Kidney epithelial cell (primary cell): Measurements from ENCODE around the gene ITPKB. TPM values are rescaled to one million over a fixed set of nuclear protein-coding genes. Genes with fewer than 3 reads are reported as not detected.

Source experiments
- DNase-seq: peaks from one replicate; pipeline ENCODE4 v3.0.0-alpha.2; 2010; ENCODE audit warnings: low read depth
- H3K27me3 ChIP-seq: 2 replicates; pipeline ENCODE4 v1.6.0; 2011; ENCODE audit warnings: low read length; ENCODE audit not compliant: control insufficient read depth, insufficient read depth
- H3K36me3 ChIP-seq: 2 replicates; pipeline ENCODE4 v1.5.1; 2011; ENCODE audit warnings: low read length; ENCODE audit not compliant: control insufficient read depth, insufficient read depth
- H3K4me3 ChIP-seq: 2 replicates; pipeline ENCODE4 v1.5.1; 2011; ENCODE audit warnings: low read depth, mild to moderate bottlenecking, control low read depth, low read length
- total RNA-seq: library from RNA; depleted of rRNA; stranded (reverse); fragments of >200 nt; gene quantifications from 2 replicates; pipeline ENCODE4 v1.2.3, GENCODE V29; 2015
- TF ChIP-seq, protein P1 (sequence below): IDR thresholded peaks from 2 replicates; pipeline ENCODE4 v1.5.1; 2011; ENCODE audit warnings: mild to moderate bottlenecking, moderate library complexity, low read length, control low read depth, inconsistent platforms; ENCODE audit not compliant: insufficient read depth, poor library complexity, severe bottlenecking

ITPKB gene
- total RNA-seq, 1 donor from 2014 or later = 11.7 TPM

DNA sequence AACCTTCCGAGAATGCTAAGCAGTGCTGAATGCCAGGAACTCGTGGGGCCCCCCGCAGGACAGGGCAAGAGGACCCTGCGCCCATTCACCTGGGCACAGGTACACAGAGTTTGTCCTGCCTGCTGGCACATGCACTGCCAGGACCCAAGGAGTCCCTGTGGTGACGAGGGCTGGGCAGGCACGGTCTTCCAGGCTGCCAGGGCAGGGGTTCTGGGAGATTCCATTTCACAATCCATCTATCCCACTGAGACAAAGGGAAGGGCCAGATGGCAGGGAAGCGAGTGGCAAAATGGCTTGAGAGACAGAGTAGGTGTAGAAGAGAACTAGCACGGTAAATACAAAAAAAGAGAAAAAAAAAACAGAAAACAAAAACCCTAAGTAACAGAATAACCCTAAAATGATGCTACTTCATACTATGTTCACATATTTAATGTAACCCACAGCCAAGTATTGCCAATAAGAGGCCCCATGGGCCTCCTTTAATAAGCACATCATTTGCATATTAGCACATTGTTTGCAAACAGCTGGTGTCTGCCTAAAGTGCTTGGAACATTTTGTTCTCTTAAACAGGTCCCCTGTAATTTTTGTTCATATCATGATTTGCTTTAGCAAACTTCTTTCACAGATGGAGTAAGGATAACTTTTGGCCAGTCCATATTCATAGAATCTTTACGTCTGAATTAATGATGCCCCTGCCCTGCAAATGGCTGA, 106.8 kb downstream of the ITPKB start:
- no peak overlapping the region for H3K4me3 ChIP-seq
- TF ChIP-seq, protein P1, sequence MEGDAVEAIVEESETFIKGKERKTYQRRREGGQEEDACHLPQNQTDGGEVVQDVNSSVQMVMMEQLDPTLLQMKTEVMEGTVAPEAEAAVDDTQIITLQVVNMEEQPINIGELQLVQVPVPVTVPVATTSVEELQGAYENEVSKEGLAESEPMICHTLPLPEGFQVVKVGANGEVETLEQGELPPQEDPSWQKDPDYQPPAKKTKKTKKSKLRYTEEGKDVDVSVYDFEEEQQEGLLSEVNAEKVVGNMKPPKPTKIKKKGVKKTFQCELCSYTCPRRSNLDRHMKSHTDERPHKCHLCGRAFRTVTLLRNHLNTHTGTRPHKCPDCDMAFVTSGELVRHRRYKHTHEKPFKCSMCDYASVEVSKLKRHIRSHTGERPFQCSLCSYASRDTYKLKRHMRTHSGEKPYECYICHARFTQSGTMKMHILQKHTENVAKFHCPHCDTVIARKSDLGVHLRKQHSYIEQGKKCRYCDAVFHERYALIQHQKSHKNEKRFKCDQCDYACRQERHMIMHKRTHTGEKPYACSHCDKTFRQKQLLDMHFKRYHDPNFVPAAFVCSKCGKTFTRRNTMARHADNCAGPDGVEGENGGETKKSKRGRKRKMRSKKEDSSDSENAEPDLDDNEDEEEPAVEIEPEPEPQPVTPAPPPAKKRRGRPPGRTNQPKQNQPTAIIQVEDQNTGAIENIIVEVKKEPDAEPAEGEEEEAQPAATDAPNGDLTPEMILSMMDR = no peak

DNA sequence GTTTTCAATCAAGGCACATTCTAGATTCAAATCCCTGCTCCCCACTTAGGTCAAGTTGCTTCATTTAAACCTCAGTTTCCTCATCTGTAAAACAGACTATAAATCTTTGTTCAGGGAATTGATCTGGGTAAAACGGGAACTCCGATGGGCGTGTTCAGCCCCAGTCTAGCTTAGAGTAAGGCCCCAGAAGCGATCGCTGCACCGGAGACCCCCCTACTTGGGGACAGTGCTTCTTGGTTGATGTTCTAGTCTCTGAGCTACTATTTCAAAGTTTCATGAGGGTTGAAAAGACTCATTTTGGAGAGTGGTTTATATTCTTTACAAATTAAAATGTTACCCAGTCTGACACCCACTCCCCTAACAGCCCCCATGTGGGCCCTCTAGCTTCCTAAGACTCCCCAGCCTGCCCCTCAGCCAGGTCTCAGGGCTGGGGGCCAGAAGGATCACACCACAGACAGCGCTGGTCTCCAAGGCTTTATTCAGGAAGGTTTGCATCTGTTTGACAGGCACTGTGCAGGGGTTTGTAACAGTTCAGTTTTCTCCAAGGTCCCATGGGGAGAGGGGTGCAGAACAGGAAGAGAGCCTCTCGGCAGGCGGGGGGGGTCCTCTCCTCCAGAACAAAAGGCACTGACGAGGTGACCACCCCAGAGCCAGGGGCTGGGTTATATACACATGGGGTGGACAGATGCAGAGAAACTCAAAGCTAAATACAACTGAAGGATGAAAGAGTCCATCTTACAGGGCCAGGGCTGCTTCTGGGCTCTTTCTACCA, 107.7 kb downstream of the ITPKB start:
- DNase-seq = no peak
- Histone ChIP-seq H3K27me3 (no peaks in the 10 kb centered on the region), H3K4me3 (no peak overlapping the region), H3K36me3 (no peaks in the 10 kb centered on the region)
- TF ChIP-seq, protein P1 = no peak

More for the DNA sequence above, 106.8 kb downstream of the ITPKB start:
- no peak for DNase-seq
- Histone ChIP-seq H3K27me3 (no peaks in the 10 kb centered on the region), H3K36me3 (no peaks in the 10 kb centered on the region)

GRCh38 chr1:226630592-226630991, 108.5 kb downstream of the ITPKB start:
- TF ChIP-seq, protein P1 = no peak
- Histone ChIP-seq H3K4me3 (no peak overlapping the region), H3K36me3 (no peaks in the 10 kb centered on the region), H3K27me3 (no peaks in the 10 kb centered on the region)
- no peak for DNase-seq

DNA sequence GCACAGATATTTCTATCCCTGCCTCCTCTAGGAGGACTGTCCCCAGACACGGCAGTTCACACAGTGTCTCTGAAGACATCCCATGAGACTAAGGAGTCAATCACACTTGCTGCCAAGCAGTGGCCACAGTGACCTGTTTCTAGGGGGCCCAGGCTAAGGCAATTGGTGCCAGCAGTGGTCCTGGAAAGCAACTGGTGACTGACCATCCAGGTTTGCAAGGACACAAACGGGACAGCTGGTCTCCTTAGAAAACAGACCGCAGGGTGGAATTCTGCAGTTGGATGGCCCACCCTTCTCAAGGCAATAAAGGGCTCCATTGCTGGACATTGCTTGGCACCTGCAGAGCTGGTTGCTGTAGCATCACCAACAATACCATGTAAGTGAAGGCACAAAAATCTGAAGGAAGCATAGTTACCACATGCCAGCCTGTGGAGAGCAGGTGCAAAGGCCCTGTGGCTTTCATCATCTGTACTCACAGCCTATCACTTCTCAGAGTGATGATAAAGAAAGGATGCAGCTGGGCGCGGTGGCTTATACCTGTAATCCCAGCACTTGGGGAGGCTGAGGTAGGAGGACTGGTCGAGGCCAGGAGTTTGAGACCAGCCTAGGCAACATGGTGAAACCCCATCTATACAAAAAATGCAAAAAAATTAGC, 109.1 kb downstream of the ITPKB start:
- Histone ChIP-seq H3K4me3 (no peak overlapping the region), H3K27me3 (peaks cover 2% of the 10 kb centered on the region), H3K36me3 (no peaks in the 10 kb centered on the region)
- DNase-seq = no peak
- TF ChIP-seq, protein P1 = no peak

DNA sequence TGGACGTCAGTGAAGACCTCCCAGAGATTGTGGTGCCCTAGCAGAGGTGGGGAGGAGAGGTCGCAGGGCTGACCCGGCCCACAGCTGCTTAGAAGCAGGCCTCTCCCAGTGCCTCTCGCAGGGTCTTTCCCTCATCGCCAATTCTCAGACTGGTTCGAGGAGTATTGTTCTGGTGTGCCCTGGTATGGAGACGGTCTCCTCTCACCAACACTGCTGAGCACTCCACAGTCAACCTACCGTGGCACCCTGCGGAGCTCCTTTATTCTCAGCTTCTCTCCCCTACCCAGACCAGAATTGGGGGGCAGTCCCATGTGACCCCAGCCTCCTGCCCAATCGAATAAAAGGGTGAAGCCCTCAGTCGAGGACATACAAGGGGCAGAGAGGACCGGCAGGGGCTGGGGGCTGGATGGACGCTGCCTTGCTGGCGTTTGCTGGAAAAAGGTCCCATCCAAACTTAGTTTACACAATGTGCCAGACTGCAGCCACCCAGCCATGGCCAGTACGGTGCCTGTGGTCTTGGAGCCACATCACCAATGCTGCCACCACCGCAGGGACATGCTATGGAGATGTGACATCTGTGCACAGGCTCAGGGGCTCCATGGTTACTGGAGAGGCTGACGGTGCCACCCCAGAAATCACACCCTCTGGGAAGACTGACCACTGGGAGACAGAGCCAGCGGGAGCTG, 109.7 kb downstream of the ITPKB start:
- no peaks in the 10 kb centered on the region for H3K36me3 ChIP-seq
- no peak overlapping the region for H3K4me3 ChIP-seq
- TF ChIP-seq, protein P1 = no peak
- H3K27me3 ChIP-seq = peaks cover 2% of the 10 kb centered on the region
- DNase-seq = no peak
